Hematopoietic multipotent progenitor cell treated with erythropoietin and hydrocortisone succinate and interleukin-3 and kit ligand, for 15 days (in vitro differentiated cells): Measurements from ENCODE around the gene ATG4B.
A peak's percentile ranks its signal among the peaks of the same experiment; 100 is the strongest.
"Not testable (repeated sequence)": the region's sequence is repeated elsewhere in the genome, so short reads cannot be mapped to it uniquely, and the experiment has no call there.

Source experiments
- DNase-seq: peaks from one replicate; pipeline ENCODE4 v3.0.0-alpha.2; 2015; ENCODE audit warnings: low spot score

ATG4B gene

GRCh38 chr2:241637018-241637794, at the start of gene ATG4B, which contains the start of gene THAP4:
Gene ATG4B (plus strand): TSS chr2:241637693. CDS start chr2:241637715, 22 bp downstream.
Gene THAP4 (minus strand): TSS chr2:241637158. CDS start chr2:241637017, 141 bp downstream.
- peak; percentile 80 for DNase-seq

DNA sequence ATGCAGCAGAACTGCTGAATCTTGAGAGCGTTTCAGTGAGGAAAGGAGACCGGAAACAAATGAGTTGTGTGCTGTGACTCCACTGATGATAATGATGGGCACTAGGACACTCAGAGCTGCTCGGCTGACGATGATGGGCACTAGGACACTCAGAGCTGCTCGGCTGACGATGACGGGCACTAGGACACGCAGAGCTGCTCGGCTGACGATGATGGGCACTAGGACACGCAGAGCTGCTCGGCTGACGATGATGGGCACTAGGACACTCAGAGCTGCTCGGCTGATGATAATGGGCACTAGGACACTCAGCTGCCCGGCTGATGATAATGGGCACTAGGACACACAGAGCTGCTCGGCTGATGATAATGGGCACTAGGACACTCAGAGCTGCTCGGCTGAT, 47.6 kb upstream of the ATG4B start:
- not testable (repeated sequence) for DNase-seq

DNA sequence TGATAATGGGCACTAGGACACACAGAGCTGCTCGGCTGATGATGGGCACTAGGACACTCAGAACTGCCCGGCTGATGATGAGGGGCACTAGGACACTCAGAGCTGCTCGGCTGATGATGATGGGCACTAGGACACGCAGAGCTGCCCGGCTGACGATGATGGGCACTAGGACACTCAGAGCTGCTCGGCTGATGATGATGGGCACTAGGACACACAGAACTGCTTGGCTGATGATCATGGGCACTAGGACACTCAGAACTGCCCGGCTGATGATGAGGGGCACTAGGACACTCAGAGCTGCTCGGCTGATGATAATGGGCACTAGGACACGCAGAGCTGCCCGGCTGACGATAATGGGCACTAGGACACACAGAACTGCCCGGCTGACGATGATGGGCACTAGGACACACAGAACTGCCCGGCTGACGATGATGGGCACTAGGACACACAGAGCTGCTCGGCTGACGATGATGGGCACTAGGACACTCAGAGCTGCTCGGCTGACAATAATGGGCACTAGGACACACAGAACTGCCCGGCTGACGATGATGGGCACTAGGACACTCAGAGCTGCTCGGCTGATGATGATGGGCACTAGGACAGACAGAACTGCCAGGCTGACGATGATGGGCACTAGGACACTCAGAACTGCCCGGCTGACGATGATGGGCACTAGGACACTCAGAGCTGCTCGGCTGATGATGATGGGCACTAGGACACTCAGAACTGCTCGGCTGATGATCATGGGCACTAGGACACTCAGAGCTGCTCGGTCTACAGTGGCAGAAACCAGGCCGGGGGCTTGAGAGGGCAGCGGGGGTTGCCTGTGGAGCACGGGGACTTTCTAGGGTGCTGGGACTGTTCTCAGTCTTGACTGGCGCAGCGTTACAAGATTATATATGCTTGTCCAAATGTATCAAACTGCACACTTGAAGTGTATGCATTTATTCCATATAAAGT, 46.7 kb upstream of the ATG4B start:
- DNase-seq = not testable (repeated sequence)

- no peak for DNase-seq
These were observed 45.2 kb upstream of the ATG4B start for GRCh38 chr2:241592126-241592845.

DNA sequence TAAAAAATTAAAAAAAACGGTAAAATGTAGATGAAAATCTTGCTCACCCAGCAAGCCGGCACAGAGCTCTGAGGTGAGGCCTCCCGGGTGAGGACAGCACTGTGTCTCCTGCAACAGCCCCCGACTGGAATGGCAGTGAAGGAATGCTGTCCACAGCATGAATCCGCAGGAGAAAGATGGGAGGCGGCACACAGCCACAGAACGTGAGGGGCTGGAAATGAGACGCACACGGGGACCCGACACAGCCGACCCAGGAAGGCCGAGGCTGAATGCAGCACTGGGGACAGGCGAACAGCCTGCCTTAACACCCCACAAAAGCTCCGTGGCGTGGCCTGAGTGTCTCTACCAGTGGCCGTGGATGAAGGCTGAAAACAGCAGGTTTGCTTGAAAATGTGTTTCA, 44.2 kb upstream of the ATG4B start:
- no peak for DNase-seq

GRCh38 chr2:241595600-241596140, 41.8 kb upstream of the ATG4B start:
- DNase-seq = no peak

- no peak for DNase-seq
These were observed 39.9 kb upstream of the ATG4B start for GRCh38 chr2:241597561-241597960.

DNA sequence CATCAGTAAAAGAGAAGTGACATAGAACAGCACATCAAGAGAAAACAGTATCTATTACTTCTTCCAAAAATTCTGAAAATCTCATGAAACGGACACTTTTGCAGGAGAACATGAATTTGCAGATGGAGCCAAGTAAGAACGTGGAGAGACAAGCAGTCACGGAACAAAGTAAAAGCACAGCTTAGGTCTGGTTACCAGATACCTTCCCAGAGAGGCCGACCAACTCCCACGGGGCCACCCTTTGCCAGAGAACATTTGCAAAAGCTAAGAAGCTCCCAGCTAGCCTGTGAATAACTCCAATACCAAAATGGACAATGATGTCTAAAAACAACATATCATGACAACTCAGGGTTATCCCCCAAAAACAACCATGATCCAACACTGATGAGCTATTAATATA, 39.4 kb upstream of the ATG4B start:
- DNase-seq = no peak

DNA sequence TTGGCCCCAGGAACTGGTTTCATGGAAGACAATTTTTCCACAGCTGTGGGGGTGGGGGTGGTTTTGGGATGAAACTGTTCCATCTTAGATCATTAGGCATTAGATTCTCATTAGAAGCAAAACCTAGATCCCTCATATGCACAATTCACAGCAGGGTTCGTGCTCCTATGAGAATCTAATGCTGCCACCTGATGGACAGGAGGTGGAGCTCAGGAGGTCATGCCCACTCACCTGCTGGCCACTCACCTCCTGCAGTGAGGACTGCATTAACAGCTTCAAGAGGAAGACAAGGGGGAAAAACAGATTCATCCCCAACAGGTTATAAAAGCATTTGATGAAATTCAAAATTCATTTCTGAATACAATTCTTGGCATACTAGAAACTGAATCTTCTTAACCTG, 39.0 kb upstream of the ATG4B start:
- DNase-seq = peak; percentile 21

GRCh38 chr2:241599615-241600014, 37.9 kb upstream of the ATG4B start:
- DNase-seq = no peak

GRCh38 chr2:241601841-241602240, 35.7 kb upstream of the ATG4B start:
- DNase-seq = no peak

DNA sequence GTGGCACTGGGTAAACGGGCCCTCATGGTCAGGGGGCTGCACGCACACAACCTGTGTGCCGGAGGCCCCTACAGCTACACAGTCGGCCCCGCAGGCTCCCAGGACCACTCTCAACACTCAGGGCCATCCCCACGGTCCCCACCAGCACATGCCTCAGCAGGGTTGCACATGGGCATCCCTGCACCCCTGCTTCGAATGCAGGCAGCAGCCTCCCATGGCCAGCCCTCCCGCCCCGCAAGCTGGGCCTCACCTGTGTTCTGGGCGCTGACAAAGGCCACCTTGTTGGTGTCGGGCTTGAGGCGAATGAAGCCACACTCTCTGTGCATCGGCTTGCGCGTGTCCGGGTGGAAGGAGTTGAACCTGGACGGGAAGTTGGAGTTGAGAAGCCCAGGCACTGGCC, 34.8 kb upstream of the ATG4B start:
- no peak for DNase-seq

GRCh38 chr2:241603686-241604085, 33.8 kb upstream of the ATG4B start:
- no peak for DNase-seq

- no peak for DNase-seq
These were observed 31.3 kb upstream of the ATG4B start for GRCh38 chr2:241606186-241606585.

- no peak for DNase-seq
These were observed 30.2 kb upstream of the ATG4B start for GRCh38 chr2:241607162-241607885.

- no peak for DNase-seq
These were observed 28.6 kb upstream of the ATG4B start for GRCh38 chr2:241608881-241609280.

- peak; percentile 89 for DNase-seq
These were observed 27.4 kb upstream of the ATG4B start for GRCh38 chr2:241609859-241610793.

GRCh38 chr2:241611062-241611461, 26.4 kb upstream of the ATG4B start:
- no peak for DNase-seq

DNA sequence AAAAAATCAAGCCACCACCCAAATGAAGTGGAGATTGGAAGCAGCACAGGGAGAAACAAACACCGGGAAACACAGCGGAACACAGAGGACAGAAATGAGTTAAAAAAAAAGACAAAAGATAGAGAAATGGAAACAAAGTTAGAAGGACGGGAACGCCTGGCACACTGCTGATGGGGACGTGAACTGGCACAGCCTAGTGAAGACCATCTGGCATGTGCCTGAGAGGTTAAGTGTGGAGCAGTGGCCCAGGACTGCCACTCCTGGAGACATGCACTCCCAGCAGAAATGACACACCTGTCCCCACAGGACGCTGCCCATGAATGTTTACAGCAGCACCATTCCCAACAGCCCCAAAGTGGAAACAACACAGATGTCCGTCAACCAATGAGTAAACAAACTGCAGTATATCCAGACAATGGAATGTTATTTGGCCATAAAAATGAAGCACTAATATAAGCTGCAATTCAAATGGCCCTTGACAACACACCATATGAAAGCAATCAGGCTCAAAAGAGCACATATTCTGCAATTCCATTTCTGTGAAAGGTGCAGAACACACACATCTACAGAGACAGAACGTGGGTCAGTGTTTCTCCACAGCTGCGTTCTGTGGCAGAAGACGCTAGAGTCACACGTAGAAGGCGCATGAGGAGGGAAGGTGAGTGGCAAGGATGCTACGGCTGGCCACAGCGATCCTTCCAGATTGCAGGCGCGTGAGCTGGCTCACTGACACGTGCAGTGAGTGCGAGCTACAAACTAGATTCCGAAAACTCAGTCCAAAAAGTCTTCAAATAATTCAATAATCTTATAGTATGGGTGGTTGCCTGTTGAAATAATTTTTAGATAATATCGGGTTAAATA, 25.1 kb upstream of the ATG4B start:
- DNase-seq = no peak
